CD4-positive, CD25-positive, alpha-beta regulatory T cell (primary cell): Measurements from ENCODE around the gene FOXN3. TPM values are rescaled to one million over a fixed set of nuclear protein-coding genes. Genes with fewer than 3 reads are reported as not detected.

Source experiments
- ATAC-seq, 2 donors: fragments of 150-1000 bp; cut with Tn5 transposase; one replicate each; pipeline ENCODE4 v1.10.0; 2021; ENCODE audit warnings: low read depth in 2 of 2, moderate number of reproducible peaks in 2 of 2, moderate library complexity in 1 of 2
- DNase-seq, 3 donors: peaks; one replicate each; pipeline versions ENCODE4 v3.0.0 to v3.0.0-alpha.2; 2012 to 2022; ENCODE audit warnings: mixed read lengths in 1 of 3
- H3K27ac ChIP-seq: one replicate; pipeline ENCODE4 v1.7.0; 2013; ENCODE audit warnings: mild to moderate bottlenecking, low read length; ENCODE audit not compliant: insufficient read depth, poor library complexity, severe bottlenecking
- H3K27me3 ChIP-seq: one replicate; pipeline ENCODE4 v1.7.0; 2013; ENCODE audit warnings: low read length; ENCODE audit not compliant: control insufficient read depth, insufficient read depth
- H3K36me3 ChIP-seq: one replicate; pipeline ENCODE4 v1.7.0; 2013; ENCODE audit warnings: mild to moderate bottlenecking, low read length, moderate library complexity; ENCODE audit not compliant: control insufficient read depth, insufficient read depth
- H3K4me1 ChIP-seq: 2 replicates; pipeline ENCODE4 v1.7.0; 2013; ENCODE audit warnings: mild to moderate bottlenecking, low read length; ENCODE audit not compliant: insufficient read depth, control insufficient read depth, poor library complexity, severe bottlenecking
- H3K4me3 ChIP-seq: one replicate; pipeline ENCODE4 v1.7.0; 2013; ENCODE audit warnings: low read depth, mild to moderate bottlenecking, low read length, moderate library complexity
- H3K9me3 ChIP-seq, 2 experiments: 1 replicate in 1 of 2; 2 replicates in 1 of 2; pipeline ENCODE4 v1.7.0; 2013; ENCODE audit warnings: low read length in 2 of 2, mild to moderate bottlenecking in 1 of 2, moderate library complexity in 1 of 2; ENCODE audit not compliant: control insufficient read depth in 2 of 2
- H3K27ac Mint-ChIP-seq, 3 donors: one replicate each; pipeline ENCODE4 v1.8.0; 2020 to 2022; ENCODE audit warnings: mild to moderate bottlenecking in 3 of 3, mixed read lengths in 3 of 3, moderate library complexity in 2 of 3
- H3K27me3 Mint-ChIP-seq: one replicate; pipeline ENCODE4 v1.8.0; 2022; ENCODE audit warnings: mild to moderate bottlenecking, mixed read lengths
- H3K36me3 Mint-ChIP-seq: one replicate; pipeline ENCODE4 v1.8.0; 2020; ENCODE audit warnings: mixed read lengths
- H3K4me1 Mint-ChIP-seq, 4 donors: one replicate each; pipeline ENCODE4 v1.8.0; 2020 to 2022; ENCODE audit warnings: mixed read lengths in 4 of 4, mild to moderate bottlenecking in 1 of 4
- H3K4me3 Mint-ChIP-seq, 4 donors: one replicate each; pipeline ENCODE4 v1.8.0; 2020 to 2022; ENCODE audit warnings: mild to moderate bottlenecking in 4 of 4, mixed read lengths in 4 of 4, moderate library complexity in 3 of 4
- H3K9me3 Mint-ChIP-seq, 7 donors: one replicate each; pipeline ENCODE4 v1.8.0; 2020 to 2022; ENCODE audit warnings: mixed read lengths in 7 of 7, mild to moderate bottlenecking in 3 of 7, moderate library complexity in 2 of 7
- polyA plus RNA-seq, 4 donors: library from polyadenylated mRNA; unstranded; fragments of 300-500 nt; fragmentation: Illumina TruSeq; gene quantifications; one replicate each; pipeline ENCODE4 v1.2.3, GENCODE V29; 2021
- total RNA-seq: library from RNA; stranded (reverse); gene quantifications from one replicate; pipeline ENCODE4 v1.2.3, GENCODE V29; 2022

Gene FOXN3
- total and polyA plus RNA-seq, 5 donors from 2014 or later = 108 to 203 (median 111) TPM

GRCh38 chr14:89325299-89325883, 91.6 kb downstream of the FOXN3 start:
- Histone ChIP-seq H3K36me3 (peaks cover 7% of the 10 kb centered on the region), H3K4me3 (no peak overlapping the region), H3K27me3 (no peaks in the 10 kb centered on the region), H3K4me1 (peaks cover 12% of the 10 kb centered on the region), H3K27ac (no peak overlapping the region), H3K9me3 (no peaks in the 10 kb centered on the region)
- no peaks in the 10 kb centered on the region for H3K27me3 Mint-ChIP-seq
- DNase-seq (peak in 1 of 3 donors; percentile 6), ATAC-seq (no peak)
- H3K9me3 Mint-ChIP-seq = no peaks in the 10 kb centered on the region
- H3K4me3 Mint-ChIP-seq = peak overlapping the region in 2 of 4 donors; percentile 57 to 64
- peaks cover 33 to 80% (median 57%) of the 10 kb centered on the region in 4 donors for H3K4me1 Mint-ChIP-seq
- peak overlapping the region; percentile 43 to 86 (median 73) for H3K27ac Mint-ChIP-seq
- peaks cover 41% of the 10 kb centered on the region for H3K36me3 Mint-ChIP-seq

GRCh38 chr14:89324501-89325298, 92.3 kb downstream of the FOXN3 start:
- Histone ChIP-seq H3K4me3 (peak overlapping the region; percentile 7), H3K36me3 (peaks cover 8% of the 10 kb centered on the region), H3K27me3 (no peaks in the 10 kb centered on the region), H3K27ac (no peak overlapping the region), H3K9me3 (peaks cover 0 to 1% of the 10 kb centered on the region in 2 experiments), H3K4me1 (peaks cover 12% of the 10 kb centered on the region)
- peaks cover 34 to 78% (median 54%) of the 10 kb centered on the region in 4 donors for H3K4me1 Mint-ChIP-seq
- H3K36me3 Mint-ChIP-seq = peaks cover 38% of the 10 kb centered on the region
- ATAC-seq (no peak), DNase-seq (peak in 1 of 3 donors; percentile 11)
- no peak overlapping the region for H3K27ac Mint-ChIP-seq
- no peaks in the 10 kb centered on the region for H3K27me3 Mint-ChIP-seq
- H3K4me3 Mint-ChIP-seq = no peak overlapping the region
- H3K9me3 Mint-ChIP-seq = peaks cover 0 to 4% (median 0%) of the 10 kb centered on the region in 7 donors

- H3K27ac ChIP-seq = no peak overlapping the region
- H3K27me3 ChIP-seq = no peaks in the 10 kb centered on the region
- DNase-seq (no peak), ATAC-seq (no peak)
- Mint-ChIP-seq H3K9me3 (peaks cover 0 to 8% (median 0%) of the 10 kb centered on the region in 7 donors), H3K27me3 (no peaks in the 10 kb centered on the region), H3K4me1 (peaks cover 25 to 77% (median 47%) of the 10 kb centered on the region in 4 donors), H3K36me3 (peaks cover 37% of the 10 kb centered on the region), H3K27ac (peak overlapping the region in 2 of 3 donors; percentile 9 to 42), H3K4me3 (peak overlapping the region in 1 of 4 donors; percentile 1)
- H3K4me3 ChIP-seq = no peak overlapping the region
- peaks cover 12% of the 10 kb centered on the region for H3K4me1 ChIP-seq
- H3K9me3 ChIP-seq = peaks cover 6% of the 10 kb centered on the region in 2 experiments
- peaks cover 10% of the 10 kb centered on the region for H3K36me3 ChIP-seq
Measured at GRCh38 chr14:89320381-89321000, 96.5 kb downstream of the FOXN3 start.

- Mint-ChIP-seq H3K4me3 (no peak overlapping the region), H3K4me1 (peaks cover 26 to 78% (median 48%) of the 10 kb centered on the region in 4 donors), H3K27ac (no peak overlapping the region), H3K27me3 (no peaks in the 10 kb centered on the region), H3K9me3 (peaks cover 0 to 8% (median 0%) of the 10 kb centered on the region in 7 donors), H3K36me3 (peaks cover 39% of the 10 kb centered on the region)
- H3K27ac ChIP-seq = no peak overlapping the region
- ATAC-seq (no peak), DNase-seq (no peak)
- H3K4me1 ChIP-seq = peaks cover 8% of the 10 kb centered on the region
- H3K4me3 ChIP-seq = no peak overlapping the region
- no peaks in the 10 kb centered on the region for H3K27me3 ChIP-seq
- H3K36me3 ChIP-seq = peaks cover 12% of the 10 kb centered on the region
- peaks cover 6% of the 10 kb centered on the region in 2 experiments for H3K9me3 ChIP-seq
Measured at GRCh38 chr14:89319687-89320086, 97.3 kb downstream of the FOXN3 start.

GRCh38 chr14:89317051-89317691, 99.9 kb downstream of the FOXN3 start:
- Histone ChIP-seq H3K9me3 (peaks cover 6% of the 10 kb centered on the region in 2 experiments), H3K4me1 (peaks cover 5% of the 10 kb centered on the region), H3K27ac (no peak overlapping the region), H3K4me3 (no peak overlapping the region), H3K27me3 (no peaks in the 10 kb centered on the region), H3K36me3 (peaks cover 12% of the 10 kb centered on the region)
- peak in 1 of 3 donors; percentile 29 for DNase-seq
- peaks cover 0 to 8% (median 0%) of the 10 kb centered on the region in 7 donors for H3K9me3 Mint-ChIP-seq
- H3K27ac Mint-ChIP-seq = peak overlapping the region in 1 of 3 donors; percentile 75
- no peak for ATAC-seq
- peaks cover 16 to 67% (median 45%) of the 10 kb centered on the region in 4 donors for H3K4me1 Mint-ChIP-seq
- no peaks in the 10 kb centered on the region for H3K27me3 Mint-ChIP-seq
- H3K36me3 Mint-ChIP-seq = peaks cover 34% of the 10 kb centered on the region
- no peak overlapping the region for H3K4me3 Mint-ChIP-seq

- Mint-ChIP-seq H3K36me3 (peaks cover 30% of the 10 kb centered on the region), H3K27me3 (no peaks in the 10 kb centered on the region), H3K4me3 (no peak overlapping the region), H3K27ac (peak overlapping the region in 1 of 3 donors; percentile 59), H3K9me3 (peaks cover 0 to 8% (median 0%) of the 10 kb centered on the region in 7 donors), H3K4me1 (peaks cover 14 to 66% (median 45%) of the 10 kb centered on the region in 4 donors)
- Histone ChIP-seq H3K9me3 (peaks cover 6% of the 10 kb centered on the region in 2 experiments), H3K27me3 (no peaks in the 10 kb centered on the region), H3K4me3 (no peak overlapping the region), H3K27ac (no peak overlapping the region), H3K36me3 (peaks cover 12% of the 10 kb centered on the region), H3K4me1 (peaks cover 5% of the 10 kb centered on the region)
- no peak for DNase-seq
- ATAC-seq = no peak
Measured at GRCh38 chr14:89315493-89316470, 101.3 kb downstream of the FOXN3 start.
